Measurements from ENCODE around the gene SDF4.

DNA sequence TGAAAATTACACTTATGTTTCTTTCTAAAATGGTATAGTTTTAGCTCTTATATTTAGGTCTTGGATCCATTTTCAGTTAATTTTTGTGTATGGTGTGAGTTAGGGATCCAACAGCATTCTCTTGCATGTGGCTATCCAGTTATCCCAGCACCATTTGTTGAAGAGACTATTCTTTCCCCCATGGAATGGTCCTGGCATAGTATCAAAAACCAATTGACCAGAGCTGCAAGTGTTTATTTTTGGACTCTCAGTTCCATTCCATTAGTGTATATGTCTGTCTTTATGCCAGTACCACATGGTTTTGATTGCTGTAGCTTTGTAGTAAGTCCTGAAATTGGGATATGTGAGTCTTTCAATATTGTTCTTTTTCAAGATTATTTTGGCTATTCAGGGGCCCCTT lies 43.9 kb downstream of the SDF4 start:
- TF ChIP-seq, protein P1, sequence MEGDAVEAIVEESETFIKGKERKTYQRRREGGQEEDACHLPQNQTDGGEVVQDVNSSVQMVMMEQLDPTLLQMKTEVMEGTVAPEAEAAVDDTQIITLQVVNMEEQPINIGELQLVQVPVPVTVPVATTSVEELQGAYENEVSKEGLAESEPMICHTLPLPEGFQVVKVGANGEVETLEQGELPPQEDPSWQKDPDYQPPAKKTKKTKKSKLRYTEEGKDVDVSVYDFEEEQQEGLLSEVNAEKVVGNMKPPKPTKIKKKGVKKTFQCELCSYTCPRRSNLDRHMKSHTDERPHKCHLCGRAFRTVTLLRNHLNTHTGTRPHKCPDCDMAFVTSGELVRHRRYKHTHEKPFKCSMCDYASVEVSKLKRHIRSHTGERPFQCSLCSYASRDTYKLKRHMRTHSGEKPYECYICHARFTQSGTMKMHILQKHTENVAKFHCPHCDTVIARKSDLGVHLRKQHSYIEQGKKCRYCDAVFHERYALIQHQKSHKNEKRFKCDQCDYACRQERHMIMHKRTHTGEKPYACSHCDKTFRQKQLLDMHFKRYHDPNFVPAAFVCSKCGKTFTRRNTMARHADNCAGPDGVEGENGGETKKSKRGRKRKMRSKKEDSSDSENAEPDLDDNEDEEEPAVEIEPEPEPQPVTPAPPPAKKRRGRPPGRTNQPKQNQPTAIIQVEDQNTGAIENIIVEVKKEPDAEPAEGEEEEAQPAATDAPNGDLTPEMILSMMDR (conservative IDR thresholded peaks at IDR 0.05), result no peak
- no peak for TF ChIP-seq EZH2 (IDR thresholded peaks at IDR 0.05; ENCODE audit: low read depth)
